Measurements from ENCODE around the gene ITGB1BP1. TPM values are rescaled to one million over a fixed set of nuclear protein-coding genes. Genes with fewer than 3 reads are reported as not detected.

Gene ITGB1BP1
- total and polyA plus RNA-seq, 2 of the 13 experiments (the other 11 are each of a cell fraction or from before 2014, with no cell fraction given), result 106 to 108 TPM

DNA sequence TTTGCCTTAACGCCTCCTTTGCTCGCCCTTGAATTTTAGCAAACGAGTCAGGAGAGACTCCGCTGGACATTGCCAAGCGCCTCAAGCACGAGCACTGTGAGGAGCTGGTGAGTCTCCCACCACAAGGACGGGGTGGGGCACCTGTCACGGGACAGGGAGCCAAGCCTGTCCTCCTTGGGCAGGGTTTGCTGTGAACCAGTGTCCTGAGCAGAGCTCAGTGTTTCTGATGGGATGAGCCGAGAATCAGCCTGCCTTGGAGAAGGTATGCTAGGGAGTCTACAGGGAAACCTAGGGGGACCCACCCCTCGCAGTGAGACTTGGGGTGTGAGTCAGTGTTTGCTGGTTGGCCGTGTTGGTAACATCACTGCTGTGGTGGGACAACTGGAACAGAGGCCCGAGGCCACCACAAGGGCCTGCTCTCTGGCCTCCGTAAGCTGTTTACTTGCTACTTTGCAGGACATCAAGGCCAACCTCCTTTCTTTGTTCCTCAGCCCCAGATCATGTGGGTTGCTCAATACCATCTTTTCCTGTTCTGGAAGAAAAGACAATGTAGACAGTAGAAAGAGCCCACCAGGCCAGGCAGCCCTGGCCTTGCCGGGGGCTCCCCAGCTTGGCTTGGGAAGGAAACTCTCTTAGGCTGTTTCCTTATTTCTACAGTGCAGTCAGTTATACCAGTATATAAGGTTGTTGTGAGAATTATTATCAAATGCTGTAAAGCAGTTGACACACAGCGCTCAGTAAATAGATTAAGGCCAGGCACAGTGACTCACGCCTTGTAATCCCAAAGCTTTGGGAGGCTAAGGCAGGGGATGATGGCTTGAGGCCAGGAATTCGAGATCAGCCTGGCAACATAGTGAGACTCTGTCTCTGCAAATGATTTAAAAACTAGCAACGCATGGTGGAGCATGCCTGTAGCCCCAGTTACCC is 42.4 kb downstream of the ITGB1BP1 start (continued):
- TF ChIP-seq ZNF782 (CRISPR knock-in tag; IDR thresholded peaks at IDR 0.05; ENCODE audit: borderline replicate concordance) (no peak), ZNF737 (CRISPR knock-in tag; IDR thresholded peaks at IDR 0.05; ENCODE audit: borderline replicate concordance) (no peak), ZSCAN12 (CRISPR knock-in tag; IDR thresholded peaks at IDR 0.05) (no peak), KDM2A (CRISPR knock-in tag; IDR thresholded peaks at IDR 0.05; ENCODE audit: borderline replicate concordance, low read depth) (0 out of 2 replicates have a peak, but pooled peaks have one; percentile 12), SAFB2 (CRISPR knock-in tag; IDR thresholded peaks at IDR 0.05; ENCODE audit: borderline replicate concordance, low read depth) (no peak), ZNF660 (CRISPR knock-in tag; IDR thresholded peaks at IDR 0.05; ENCODE audit: borderline replicate concordance, low read depth) (no peak), MTA1 (CRISPR knock-in tag; IDR thresholded peaks at IDR 0.05; ENCODE audit: borderline replicate concordance) (peak; percentile 33; the same call in 1 of the 2 replicates), ZNF180 (CRISPR knock-in tag; IDR thresholded peaks at IDR 0.05; ENCODE audit: borderline replicate concordance, low read depth) (no peak), ZNF451 (CRISPR knock-in tag; IDR thresholded peaks at IDR 0.05) (no peak), ZZZ3 (CRISPR knock-in tag; IDR thresholded peaks at IDR 0.05; ENCODE audit: borderline replicate concordance) (0 out of 2 replicates have a peak, but pooled peaks have one; percentile 75), ZFP36L1 (CRISPR knock-in tag; IDR thresholded peaks at IDR 0.05) (no peak; the same call in 1 of the 2 replicates), SRF (IDR thresholded peaks at IDR 0.05; ENCODE audit: low read depth, low read length) (no peak), GATA4 (IDR thresholded peaks at IDR 0.05; ENCODE audit: borderline replicate concordance, low read depth) (peak; percentile 73; the same call in 1 of the 2 replicates), PTBP1 (IDR thresholded peaks at IDR 0.05; ENCODE audit: low read depth, low read length, poor library complexity, severe bottlenecking) (no peak)
- TF ChIP-seq, protein P1, sequence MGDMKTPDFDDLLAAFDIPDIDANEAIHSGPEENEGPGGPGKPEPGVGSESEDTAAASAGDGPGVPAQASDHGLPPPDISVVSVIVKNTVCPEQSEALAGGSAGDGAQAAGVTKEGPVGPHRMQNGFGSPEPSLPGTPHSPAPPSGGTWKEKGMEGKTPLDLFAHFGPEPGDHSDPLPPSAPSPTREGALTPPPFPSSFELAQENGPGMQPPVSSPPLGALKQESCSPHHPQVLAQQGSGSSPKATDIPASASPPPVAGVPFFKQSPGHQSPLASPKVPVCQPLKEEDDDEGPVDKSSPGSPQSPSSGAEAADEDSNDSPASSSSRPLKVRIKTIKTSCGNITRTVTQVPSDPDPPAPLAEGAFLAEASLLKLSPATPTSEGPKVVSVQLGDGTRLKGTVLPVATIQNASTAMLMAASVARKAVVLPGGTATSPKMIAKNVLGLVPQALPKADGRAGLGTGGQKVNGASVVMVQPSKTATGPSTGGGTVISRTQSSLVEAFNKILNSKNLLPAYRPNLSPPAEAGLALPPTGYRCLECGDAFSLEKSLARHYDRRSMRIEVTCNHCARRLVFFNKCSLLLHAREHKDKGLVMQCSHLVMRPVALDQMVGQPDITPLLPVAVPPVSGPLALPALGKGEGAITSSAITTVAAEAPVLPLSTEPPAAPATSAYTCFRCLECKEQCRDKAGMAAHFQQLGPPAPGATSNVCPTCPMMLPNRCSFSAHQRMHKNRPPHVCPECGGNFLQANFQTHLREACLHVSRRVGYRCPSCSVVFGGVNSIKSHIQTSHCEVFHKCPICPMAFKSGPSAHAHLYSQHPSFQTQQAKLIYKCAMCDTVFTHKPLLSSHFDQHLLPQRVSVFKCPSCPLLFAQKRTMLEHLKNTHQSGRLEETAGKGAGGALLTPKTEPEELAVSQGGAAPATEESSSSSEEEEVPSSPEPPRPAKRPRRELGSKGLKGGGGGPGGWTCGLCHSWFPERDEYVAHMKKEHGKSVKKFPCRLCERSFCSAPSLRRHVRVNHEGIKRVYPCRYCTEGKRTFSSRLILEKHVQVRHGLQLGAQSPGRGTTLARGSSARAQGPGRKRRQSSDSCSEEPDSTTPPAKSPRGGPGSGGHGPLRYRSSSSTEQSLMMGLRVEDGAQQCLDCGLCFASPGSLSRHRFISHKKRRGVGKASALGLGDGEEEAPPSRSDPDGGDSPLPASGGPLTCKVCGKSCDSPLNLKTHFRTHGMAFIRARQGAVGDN (CRISPR knock-in tag; IDR thresholded peaks at IDR 0.05), result peak; percentile 85
- TF ChIP-seq, protein P2, sequence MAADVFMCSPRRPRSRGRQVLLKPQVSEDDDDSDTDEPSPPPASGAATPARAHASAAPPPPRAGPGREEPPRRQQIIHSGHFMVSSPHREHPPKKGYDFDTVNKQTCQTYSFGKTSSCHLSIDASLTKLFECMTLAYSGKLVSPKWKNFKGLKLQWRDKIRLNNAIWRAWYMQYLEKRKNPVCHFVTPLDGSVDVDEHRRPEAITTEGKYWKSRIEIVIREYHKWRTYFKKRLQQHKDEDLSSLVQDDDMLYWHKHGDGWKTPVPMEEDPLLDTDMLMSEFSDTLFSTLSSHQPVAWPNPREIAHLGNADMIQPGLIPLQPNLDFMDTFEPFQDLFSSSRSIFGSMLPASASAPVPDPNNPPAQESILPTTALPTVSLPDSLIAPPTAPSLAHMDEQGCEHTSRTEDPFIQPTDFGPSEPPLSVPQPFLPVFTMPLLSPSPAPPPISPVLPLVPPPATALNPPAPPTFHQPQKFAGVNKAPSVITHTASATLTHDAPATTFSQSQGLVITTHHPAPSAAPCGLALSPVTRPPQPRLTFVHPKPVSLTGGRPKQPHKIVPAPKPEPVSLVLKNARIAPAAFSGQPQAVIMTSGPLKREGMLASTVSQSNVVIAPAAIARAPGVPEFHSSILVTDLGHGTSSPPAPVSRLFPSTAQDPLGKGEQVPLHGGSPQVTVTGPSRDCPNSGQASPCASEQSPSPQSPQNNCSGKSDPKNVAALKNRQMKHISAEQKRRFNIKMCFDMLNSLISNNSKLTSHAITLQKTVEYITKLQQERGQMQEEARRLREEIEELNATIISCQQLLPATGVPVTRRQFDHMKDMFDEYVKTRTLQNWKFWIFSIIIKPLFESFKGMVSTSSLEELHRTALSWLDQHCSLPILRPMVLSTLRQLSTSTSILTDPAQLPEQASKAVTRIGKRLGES (CRISPR knock-in tag; IDR thresholded peaks at IDR 0.05; ENCODE audit: borderline replicate concordance), result no peak

Data from HepG2 (cell line).